Hepatocyte (in vitro differentiated cells): ENCODE measurements around the gene DLL1. TPM values are rescaled to one million over a fixed set of nuclear protein-coding genes. Genes with fewer than 3 reads are reported as not detected.

Experiments
- DNase-seq: peaks from one replicate; pipeline ENCODE4 v3.0.0-alpha.2; 2016; ENCODE audit warnings: low spot score
- H2AFZ ChIP-seq: fragments of 200-600 bp; sonication (generic); 2 replicates; pipeline ENCODE4 v1.6.0; 2016; ENCODE audit warnings: antibody characterized with exemption, mild to moderate bottlenecking
- H3K27ac ChIP-seq: fragments of 200-600 bp; sonication (generic); 2 replicates; pipeline ENCODE4 v1.5.1; 2016; ENCODE audit warnings: mild to moderate bottlenecking
- H3K27me3 ChIP-seq: fragments of 200-600 bp; sonication (generic); 2 replicates; pipeline ENCODE4 v1.6.1; 2016
- H3K36me3 ChIP-seq: fragments of 200-600 bp; sonication (generic); replicated peaks from 2 replicates; pipeline ENCODE4 v1.5.1; 2016; ENCODE audit warnings: low read depth; ENCODE audit not compliant: insufficient read depth
- H3K4me1 ChIP-seq: fragments of 200-600 bp; sonication (generic); 2 replicates; pipeline ENCODE4 v1.5.1; 2016; ENCODE audit warnings: mild to moderate bottlenecking, moderate library complexity; ENCODE audit not compliant: insufficient read depth
- H3K4me2 ChIP-seq: fragments of 200-600 bp; sonication (generic); 2 replicates; pipeline ENCODE4 v1.6.0; 2016
- H3K4me3 ChIP-seq: fragments of 200-600 bp; sonication (generic); 2 replicates; pipeline ENCODE4 v1.5.1; 2016; ENCODE audit warnings: mild to moderate bottlenecking
- H3K79me2 ChIP-seq: fragments of 200-600 bp; sonication (generic); 2 replicates; pipeline ENCODE4 v1.6.0; 2017; ENCODE audit warnings: mild to moderate bottlenecking
- H3K9me2 ChIP-seq: fragments of 200-600 bp; sonication (generic); replicated peaks from 2 replicates; pipeline ENCODE4 v1.6.0; 2017; ENCODE audit warnings: mild to moderate bottlenecking; ENCODE audit not compliant: insufficient read depth
- H3K9me3 ChIP-seq: fragments of 200-600 bp; sonication (generic); 2 replicates; pipeline ENCODE4 v1.5.1; 2016; ENCODE audit warnings: low read depth, mild to moderate bottlenecking
- H4K20me1 ChIP-seq: fragments of 200-600 bp; sonication (generic); 2 replicates; pipeline ENCODE4 v1.6.0; 2016; ENCODE audit warnings: mild to moderate bottlenecking; ENCODE audit not compliant: insufficient read depth, poor library complexity, severe bottlenecking
- CTCF ChIP-seq: fragments of 200-600 bp; sonication (generic); IDR thresholded peaks from 2 replicates; pipeline ENCODE4 v1.5.1; 2016; ENCODE audit warnings: antibody characterized with exemption, mild to moderate bottlenecking; ENCODE audit not compliant: poor library complexity
- EZH2 ChIP-seq: fragments of 200-600 bp; sonication (generic); IDR thresholded peaks from 2 replicates; pipeline ENCODE4 v1.6.1; 2016; ENCODE audit warnings: antibody characterized with exemption, mild to moderate bottlenecking, borderline replicate concordance
- EZH2phosphoT487 ChIP-seq: fragments of 200-600 bp; sonication (generic); IDR thresholded peaks from one replicate; pipeline ENCODE4 v1.6.1; 2018; ENCODE audit warnings: antibody characterized with exemption, mild to moderate bottlenecking, low read depth, moderate library complexity; ENCODE audit not compliant: unreplicated experiment, severe bottlenecking
- WGBS: methylation state at CpG from one replicate; pipeline ENCODE4 v1.1.6; 2016; ENCODE audit warnings: low lambda C conversion rate; ENCODE audit errors: missing lambda C conversion rate; 5-methylcytosine and 5-hydroxymethylcytosine counted together
- polyA plus RNA-seq: library from polyadenylated mRNA; unstranded; fragments of >200 nt; fragmentation: Nextera tagmentation; extraction: Ambion mirVana; gene quantifications from 2 replicates; pipeline ENCODE4 v1.2.1, GENCODE V29; 2016
- total RNA-seq: library from RNA; depleted of rRNA; stranded (reverse); fragments of >200 nt; gene quantifications from 2 replicates; pipeline ENCODE4 v1.2.3, GENCODE V29; 2014

Gene DLL1
- total and polyA plus RNA-seq, 2 experiments from 2014 or later: 3.1 to 3.3 TPM

- Histone ChIP-seq H3K4me3 (no peak overlapping the region), H3K9me3 (no peaks in the 10 kb centered on the region), H3K79me2 (no peaks in the 10 kb centered on the region), H3K27ac (no peak overlapping the region), H3K4me2 (peak overlapping the region; percentile 92), H3K27me3 (peaks cover 69% of the 10 kb centered on the region), H3K9me2 (no peaks in the 10 kb centered on the region), H2AFZ (no peak overlapping the region), H3K4me1 (peaks cover 38% of the 10 kb centered on the region), H3K36me3 (no peaks in the 10 kb centered on the region), H4K20me1 (no peaks in the 10 kb centered on the region)
- WGBS: 65% methylated on average over 33 of the region's 33 CpGs
- DNase-seq: no peak
- TF ChIP-seq EZH2 (no peak), EZH2phosphoT487 (no peak), CTCF (no peak)
Measured at GRCh38 chr6:170288091-170288631, 2.7 kb downstream of the DLL1 start.

DNA sequence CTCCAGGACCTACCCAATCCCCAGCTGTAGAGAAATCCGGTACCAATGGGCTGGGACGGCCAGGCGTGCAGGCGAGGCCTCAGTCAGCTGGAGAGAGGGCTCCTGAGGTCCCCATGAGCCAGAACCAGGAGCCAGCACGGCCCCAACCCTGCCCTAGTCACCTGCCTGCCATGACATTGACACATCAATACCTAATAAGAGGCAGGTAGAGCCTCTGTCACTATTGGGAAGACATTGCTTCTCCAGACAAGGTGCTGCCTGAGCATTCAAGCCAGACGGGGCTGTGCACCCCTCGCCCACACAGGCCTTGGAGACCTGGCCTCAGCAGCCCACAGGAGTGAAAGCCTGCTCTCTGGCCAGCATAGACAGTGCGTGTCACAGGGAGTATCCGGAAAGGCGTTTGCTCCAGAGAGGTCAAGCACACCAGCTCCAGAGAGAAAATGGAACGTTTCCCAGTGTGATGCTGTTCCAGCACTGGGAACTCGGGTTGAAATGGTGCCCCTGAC, 3.5 kb downstream of the DLL1 start:
- TF ChIP-seq CTCF: no peak
- no peak for TF ChIP-seq EZH2phosphoT487
- no peak for TF ChIP-seq EZH2
- WGBS: 79% methylated on average over 12 of the region's 12 CpGs
- no peak for DNase-seq
- H3K4me2 ChIP-seq: no peak overlapping the region
- H3K27me3 ChIP-seq: peaks cover 62% of the 10 kb centered on the region
- H3K79me2 ChIP-seq: no peaks in the 10 kb centered on the region
- no peaks in the 10 kb centered on the region for H3K9me3 ChIP-seq
- no peak overlapping the region for H3K27ac ChIP-seq
- no peak overlapping the region for H3K4me3 ChIP-seq
- H4K20me1 ChIP-seq: no peaks in the 10 kb centered on the region
- no peak overlapping the region for H2AFZ ChIP-seq
- H3K9me2 ChIP-seq: no peaks in the 10 kb centered on the region
- peaks cover 38% of the 10 kb centered on the region for H3K4me1 ChIP-seq
- no peaks in the 10 kb centered on the region for H3K36me3 ChIP-seq

DNA sequence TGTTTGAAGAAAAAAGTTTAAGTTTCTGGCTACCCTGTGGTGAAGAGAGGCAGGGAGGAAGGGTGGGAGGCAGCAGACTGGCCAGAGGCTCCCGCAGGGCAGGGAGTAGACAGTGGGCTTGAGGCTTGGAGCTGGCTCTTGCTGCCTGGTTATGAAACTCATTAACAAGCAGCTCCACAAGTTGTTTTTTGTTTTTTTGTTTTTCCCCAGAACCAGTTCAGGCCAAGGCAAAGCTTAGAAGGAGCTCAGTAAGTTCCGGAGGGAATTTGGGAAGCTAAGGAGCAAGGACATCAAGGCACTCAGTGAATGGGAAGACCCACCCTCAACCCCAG, 4.0 kb downstream of the DLL1 start:
- Histone ChIP-seq H2AFZ (no peak overlapping the region), H3K4me1 (peaks cover 32% of the 10 kb centered on the region), H3K27me3 (peaks cover 57% of the 10 kb centered on the region), H3K9me2 (no peaks in the 10 kb centered on the region), H3K4me2 (peak overlapping the region; percentile 68), H3K27ac (no peak overlapping the region), H3K4me3 (no peak overlapping the region), H4K20me1 (no peaks in the 10 kb centered on the region), H3K79me2 (no peaks in the 10 kb centered on the region), H3K9me3 (no peaks in the 10 kb centered on the region), H3K36me3 (no peaks in the 10 kb centered on the region)
- WGBS: 64% methylated on average over 2 of the region's 2 CpGs
- no peak for TF ChIP-seq CTCF
- TF ChIP-seq EZH2: no peak
- no peak for TF ChIP-seq EZH2phosphoT487
- no peak for DNase-seq

DNA sequence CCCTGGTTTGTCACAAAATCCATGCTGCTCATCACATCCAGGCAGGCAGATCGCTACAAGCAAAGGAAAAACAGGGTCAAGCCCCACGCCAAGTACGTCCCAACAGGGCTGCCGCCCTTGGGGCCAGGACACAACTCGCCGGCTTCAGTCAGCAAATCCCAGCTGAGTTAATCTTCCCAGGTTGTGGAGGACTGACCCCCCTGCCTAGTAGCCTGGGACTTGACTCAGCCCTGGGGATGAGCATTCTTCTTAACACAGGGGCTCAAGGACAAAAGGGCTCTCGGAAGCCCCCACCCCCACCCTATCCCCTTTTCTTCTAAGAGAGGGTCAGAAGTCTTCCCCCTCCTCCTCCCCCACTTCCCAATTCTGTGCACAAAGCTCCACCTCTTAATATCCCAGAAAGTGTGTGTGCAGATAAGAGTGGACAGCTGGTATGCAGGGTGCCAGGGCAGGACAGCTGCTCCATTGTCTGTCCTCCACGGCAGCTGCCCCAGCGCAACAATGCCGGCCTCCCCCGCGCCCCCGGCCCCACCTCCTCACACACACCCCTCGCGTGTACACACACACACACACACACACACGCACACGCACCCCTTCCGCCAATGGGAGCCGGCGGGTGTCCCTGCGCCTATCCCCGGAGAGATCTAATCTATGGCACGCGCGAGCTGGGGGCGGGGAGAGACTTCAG, 4.5 kb downstream of the DLL1 start:
- Histone ChIP-seq H3K27ac (no peak overlapping the region), H3K4me2 (peak overlapping the region; percentile 68), H3K4me3 (no peak overlapping the region), H3K4me1 (peaks cover 27% of the 10 kb centered on the region), H2AFZ (no peak overlapping the region), H3K27me3 (peaks cover 52% of the 10 kb centered on the region), H3K9me2 (no peaks in the 10 kb centered on the region), H3K36me3 (no peaks in the 10 kb centered on the region), H3K9me3 (no peaks in the 10 kb centered on the region), H4K20me1 (no peaks in the 10 kb centered on the region), H3K79me2 (no peaks in the 10 kb centered on the region)
- WGBS: 16% methylated on average over 26 of the region's 26 CpGs
- TF ChIP-seq CTCF (no peak), EZH2phosphoT487 (no peak), EZH2 (no peak)
- DNase-seq: peak; percentile 66
